GM19372 (cell line): Measurements from ENCODE around the gene SLC10A6.

Source experiments
- ATAC-seq: cut with Tn5 transposase; IDR thresholded peaks from one replicate; pipeline ENCODE4 v1.9.1; 2021; ENCODE audit warnings: mild to moderate bottlenecking, low read depth, moderate library complexity; ENCODE audit not compliant: unreplicated experiment

Gene SLC10A6

DNA sequence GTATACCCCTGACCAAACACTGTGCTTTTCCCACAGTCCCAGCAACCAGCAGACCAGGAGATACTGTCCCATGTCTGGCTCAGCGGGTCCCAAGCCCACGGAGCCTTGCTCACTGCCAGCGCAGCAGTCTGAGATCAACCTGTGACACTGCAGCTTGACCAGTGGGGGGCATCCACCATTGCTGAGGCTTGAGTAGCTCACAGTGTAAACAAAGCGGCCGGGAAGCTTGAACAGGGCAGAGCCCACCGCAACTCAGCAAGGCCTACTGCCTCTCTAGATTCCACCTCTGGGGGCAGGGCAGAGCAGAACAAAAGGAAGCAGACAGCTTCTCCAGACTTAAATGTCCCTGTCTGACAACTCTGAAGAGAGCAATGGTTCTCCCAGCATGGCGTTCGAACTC lies 58.1 kb downstream of the SLC10A6 start:
- no peak for ATAC-seq

- ATAC-seq, result no peak
Observed at GRCh38 chr4:86788826-86789225, 60.4 kb downstream of the SLC10A6 start.

- no peak for ATAC-seq
Observed at GRCh38 chr4:86778175-86778574, 71.0 kb downstream of the SLC10A6 start.

DNA sequence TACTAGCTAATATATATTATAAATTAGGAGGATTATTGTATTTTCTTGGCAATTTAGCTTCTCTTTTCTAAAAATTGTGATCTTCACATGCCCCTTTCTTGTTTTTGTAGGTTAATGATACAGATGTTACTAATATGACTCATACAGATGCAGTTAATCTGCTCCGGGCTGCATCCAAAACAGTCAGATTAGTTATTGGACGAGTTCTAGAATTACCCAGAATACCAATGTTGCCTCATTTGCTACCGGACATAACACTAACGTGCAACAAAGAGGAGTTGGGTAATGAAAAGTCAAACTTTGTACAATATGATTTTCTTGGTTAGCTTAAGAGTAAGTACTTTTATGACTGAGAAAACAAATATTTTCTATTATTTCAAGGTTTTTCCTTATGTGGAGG lies 74.1 kb downstream of the SLC10A6 start:
- no peak for ATAC-seq
